Left ventricle myocardium inferior (tissue), 1 donor: ENCODE measurements around the gene MYO5B. TPM values are rescaled to one million over a fixed set of nuclear protein-coding genes. Genes with fewer than 3 reads are reported as not detected.

Source experiments
- DNase-seq: peaks from one replicate; pipeline ENCODE4 v3.0.0-alpha.2; 2020
- H3K27ac ChIP-seq: fragments of 200-600 bp; replicated peaks from 2 replicates; pipeline ENCODE4 v1.8.0; 2021
- H3K27me3 ChIP-seq: fragments of 200-600 bp; 2 replicates; pipeline ENCODE4 v1.8.0; 2021; ENCODE audit warnings: low read depth
- H3K36me3 ChIP-seq: fragments of 200-600 bp; 2 replicates; pipeline ENCODE4 v1.8.0; 2021
- H3K4me1 ChIP-seq: fragments of 200-600 bp; 2 replicates; pipeline ENCODE4 v1.8.0; 2021
- H3K4me3 ChIP-seq: fragments of 200-600 bp; 2 replicates; pipeline ENCODE4 v1.8.0; 2021; ENCODE audit warnings: mild to moderate bottlenecking, moderate library complexity
- H3K9me3 ChIP-seq: fragments of 200-600 bp; replicated peaks from 2 replicates; pipeline ENCODE4 v1.8.0; 2021
- CTCF ChIP-seq: fragments of 200-600 bp; IDR thresholded peaks from 2 replicates; pipeline ENCODE4 v1.8.0; 2021; ENCODE audit warnings: antibody characterized with exemption, mild to moderate bottlenecking, borderline replicate concordance
- intact Hi-C: fragments of 100-400 bp; cut with micrococcal nuclease; formaldehyde crosslinking; loops from one replicate; pipeline ENCODE4 v1.11.0; 2022
- total RNA-seq: library from RNA; stranded (reverse); fragmentation: NEBNext Ultra II Directional; extraction: Animal tissue kit (Norgen Biotek cat#: 25700); gene quantifications from one replicate; pipeline ENCODE4 v1.2.1, GENCODE V29; 2021
- donor health status: DM: no; HTN: yes; CAD: no; lungs with severe emphysema.

Gene MYO5B
- total RNA-seq, 1 donor from 2014 or later: 0.44 TPM

- no peak for DNase-seq
- intact Hi-C loops: no loop called here
These were observed 17.5 kb downstream of the MYO5B start for GRCh38 chr18:50177294-50177992.

GRCh38 chr18:50172367-50172766 is 22.6 kb downstream of the MYO5B start:
- DNase-seq: no peak
- no peaks in the 10 kb centered on the region for H3K9me3 ChIP-seq
- H3K27me3 ChIP-seq: peaks cover 59% of the 10 kb centered on the region
- no peaks in the 10 kb centered on the region for H3K36me3 ChIP-seq
- H3K27ac ChIP-seq: no peak overlapping the region
- no peak overlapping the region for H3K4me3 ChIP-seq
- TF ChIP-seq CTCF: no peak
- intact Hi-C loops: no loop called here
- no peaks in the 10 kb centered on the region for H3K4me1 ChIP-seq

More at GRCh38 chr18:50177294-50177992, 17.5 kb downstream of the MYO5B start:
- Histone ChIP-seq H3K4me3 (no peak overlapping the region), H3K27me3 (peaks cover 63% of the 10 kb centered on the region), H3K36me3 (no peaks in the 10 kb centered on the region), H3K4me1 (no peaks in the 10 kb centered on the region), H3K9me3 (no peaks in the 10 kb centered on the region), H3K27ac (no peak overlapping the region)
- no peak for TF ChIP-seq CTCF

GRCh38 chr18:50171406-50171805 is 23.5 kb downstream of the MYO5B start:
- intact Hi-C loops: no loop called here

DNA sequence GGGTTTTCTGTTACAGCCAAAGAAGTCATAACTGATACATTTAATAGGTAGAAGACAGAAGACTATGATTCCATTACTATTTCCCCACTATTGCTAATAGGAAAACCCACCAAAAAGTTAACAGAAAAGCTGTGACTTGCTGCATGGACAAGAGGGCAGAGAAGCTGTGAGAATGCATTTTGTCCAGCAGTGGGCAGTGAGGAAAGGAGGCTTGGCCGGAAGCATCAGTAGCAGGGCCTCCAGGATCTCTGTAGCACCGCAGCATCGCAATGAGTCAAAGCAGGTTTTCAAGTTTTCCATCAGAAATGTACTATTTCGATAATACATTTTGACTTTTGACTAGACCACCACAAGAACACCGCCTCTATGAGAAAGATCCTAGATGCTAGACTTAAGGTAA is 24.9 kb downstream of the MYO5B start:
- no peak overlapping the region for H3K4me3 ChIP-seq
- peaks cover 60% of the 10 kb centered on the region for H3K27me3 ChIP-seq
- H3K36me3 ChIP-seq: no peaks in the 10 kb centered on the region
- no peaks in the 10 kb centered on the region for H3K4me1 ChIP-seq
- no peak for TF ChIP-seq CTCF
- H3K27ac ChIP-seq: no peak overlapping the region
- no peaks in the 10 kb centered on the region for H3K9me3 ChIP-seq
- intact Hi-C loops: no loop called here
- DNase-seq: no peak

More at GRCh38 chr18:50171406-50171805, 23.5 kb downstream of the MYO5B start:
- TF ChIP-seq CTCF: no peak
- H3K36me3 ChIP-seq: no peaks in the 10 kb centered on the region
- DNase-seq: no peak
- no peaks in the 10 kb centered on the region for H3K4me1 ChIP-seq
- no peak overlapping the region for H3K27ac ChIP-seq
- no peak overlapping the region for H3K4me3 ChIP-seq
- no peaks in the 10 kb centered on the region for H3K9me3 ChIP-seq
- peaks cover 60% of the 10 kb centered on the region for H3K27me3 ChIP-seq

DNA sequence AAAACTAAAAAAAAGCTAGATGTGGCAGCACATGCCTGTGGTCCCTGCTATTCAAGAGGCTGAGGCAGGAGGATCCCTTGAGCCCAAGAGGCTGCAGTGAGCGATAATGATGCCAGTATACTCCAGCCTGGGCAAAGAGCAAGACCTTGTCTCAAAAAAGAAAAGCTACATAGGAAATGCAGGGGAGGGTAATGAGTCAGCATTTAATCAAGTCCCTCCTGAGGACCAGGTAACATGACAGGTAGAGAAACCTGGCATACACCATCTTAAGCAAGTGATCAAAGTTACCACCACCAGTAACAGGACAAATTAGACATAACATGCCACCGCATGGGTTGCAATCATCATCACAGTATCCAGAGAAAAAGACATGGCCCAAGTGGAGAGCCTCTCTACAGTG is 25.8 kb downstream of the MYO5B start:
- H3K4me3 ChIP-seq: no peak overlapping the region
- no peak for DNase-seq
- H3K9me3 ChIP-seq: no peaks in the 10 kb centered on the region
- no peaks in the 10 kb centered on the region for H3K36me3 ChIP-seq
- peaks cover 61% of the 10 kb centered on the region for H3K27me3 ChIP-seq
- intact Hi-C loops: no loop called here
- no peak for TF ChIP-seq CTCF
- H3K4me1 ChIP-seq: no peaks in the 10 kb centered on the region
- H3K27ac ChIP-seq: no peak overlapping the region
